ENCODE measurements around the gene C15orf40. TPM values are rescaled to one million over a fixed set of nuclear protein-coding genes. Genes with fewer than 3 reads are reported as not detected.

Gene C15orf40
- 10 to 100 TPM in 2 of 4 donors, 1 to 10 TPM in 2; 6.9 to 20.5 (median 9.4) TPM for total RNA-seq

DNA sequence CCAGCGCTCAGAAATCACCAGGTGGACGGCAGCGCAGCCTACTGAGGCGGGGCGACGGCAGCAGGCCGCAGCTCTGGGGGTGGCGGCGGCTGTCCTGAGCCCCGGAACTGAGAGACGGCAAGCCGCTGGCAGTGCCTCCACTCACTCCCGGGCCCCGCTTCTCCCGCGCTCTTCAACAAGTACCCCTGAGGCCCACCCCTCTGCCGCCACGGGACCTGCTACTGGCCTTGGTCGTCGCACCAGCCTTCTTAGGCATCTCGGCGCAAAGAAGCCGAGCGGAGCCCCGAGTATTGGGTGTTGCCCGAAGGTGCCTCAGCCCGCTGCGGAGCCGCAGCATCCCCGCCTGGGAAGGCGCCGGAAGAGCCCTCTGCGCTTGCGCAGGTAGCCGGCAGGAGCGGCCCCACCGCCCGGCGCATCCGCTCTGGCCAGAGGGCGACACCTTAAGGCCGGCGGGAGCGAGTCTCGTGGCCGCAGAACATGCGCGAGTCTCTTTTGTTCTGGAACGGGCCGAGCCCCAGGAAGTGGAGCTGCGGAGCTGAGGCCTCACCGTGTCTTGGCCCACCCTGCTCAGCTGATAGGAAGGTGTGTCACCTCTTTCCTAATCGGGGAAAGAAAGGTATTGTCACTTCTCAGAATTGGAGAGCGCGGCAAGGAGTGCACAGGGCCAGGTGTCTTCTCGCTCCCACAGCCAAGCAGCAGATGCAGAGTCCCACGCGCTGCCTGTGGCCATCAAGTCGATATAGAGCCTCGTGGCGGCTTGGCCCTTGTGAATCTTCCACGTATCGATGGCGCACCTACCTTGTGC is at the start of gene C15orf40:
Gene C15orf40, minus strand, starts transcription at position 369 of the 805 bp plus-strand sequence. Its CDS starts 32 bp downstream, at position 337.
- TF ChIP-seq EP300 (IDR thresholded peaks at IDR 0.05) = no peak
- peak; percentile 74 for TF ChIP-seq POLR2AphosphoS5 (IDR thresholded peaks at IDR 0.05)
- TF ChIP-seq, protein P1, sequence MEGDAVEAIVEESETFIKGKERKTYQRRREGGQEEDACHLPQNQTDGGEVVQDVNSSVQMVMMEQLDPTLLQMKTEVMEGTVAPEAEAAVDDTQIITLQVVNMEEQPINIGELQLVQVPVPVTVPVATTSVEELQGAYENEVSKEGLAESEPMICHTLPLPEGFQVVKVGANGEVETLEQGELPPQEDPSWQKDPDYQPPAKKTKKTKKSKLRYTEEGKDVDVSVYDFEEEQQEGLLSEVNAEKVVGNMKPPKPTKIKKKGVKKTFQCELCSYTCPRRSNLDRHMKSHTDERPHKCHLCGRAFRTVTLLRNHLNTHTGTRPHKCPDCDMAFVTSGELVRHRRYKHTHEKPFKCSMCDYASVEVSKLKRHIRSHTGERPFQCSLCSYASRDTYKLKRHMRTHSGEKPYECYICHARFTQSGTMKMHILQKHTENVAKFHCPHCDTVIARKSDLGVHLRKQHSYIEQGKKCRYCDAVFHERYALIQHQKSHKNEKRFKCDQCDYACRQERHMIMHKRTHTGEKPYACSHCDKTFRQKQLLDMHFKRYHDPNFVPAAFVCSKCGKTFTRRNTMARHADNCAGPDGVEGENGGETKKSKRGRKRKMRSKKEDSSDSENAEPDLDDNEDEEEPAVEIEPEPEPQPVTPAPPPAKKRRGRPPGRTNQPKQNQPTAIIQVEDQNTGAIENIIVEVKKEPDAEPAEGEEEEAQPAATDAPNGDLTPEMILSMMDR (IDR thresholded peaks at IDR 0.05) = peak; percentile 14 to 86 (median 71)
- peak; percentile 69 to 77 for TF ChIP-seq POLR2A (IDR thresholded peaks at IDR 0.05)
- Histone ChIP-seq H3K9me3 (no peaks in the 10 kb centered on the region), H3K4me3 (peak within 1 kb of the TSS; percentile 82 to 94), H3K27me3 (no peaks in the 10 kb centered on the region), H3K27ac (peak within 1 kb of the TSS; percentile 23 to 89 (median 87)), H3K4me1 (peaks cover 5 to 35% (median 15%) of the 10 kb centered on the region in 3 donors), H3K36me3 (peaks cover 0 to 43% of the 10 kb centered on the region in 2 donors)
- WGBS, 2 donors (ENCODE audit: low coverage in 1 of 2) = 0% methylated on average over 6 to 7 of the region's 64 CpGs
- peak; percentile 98 for ATAC-seq

DNA sequence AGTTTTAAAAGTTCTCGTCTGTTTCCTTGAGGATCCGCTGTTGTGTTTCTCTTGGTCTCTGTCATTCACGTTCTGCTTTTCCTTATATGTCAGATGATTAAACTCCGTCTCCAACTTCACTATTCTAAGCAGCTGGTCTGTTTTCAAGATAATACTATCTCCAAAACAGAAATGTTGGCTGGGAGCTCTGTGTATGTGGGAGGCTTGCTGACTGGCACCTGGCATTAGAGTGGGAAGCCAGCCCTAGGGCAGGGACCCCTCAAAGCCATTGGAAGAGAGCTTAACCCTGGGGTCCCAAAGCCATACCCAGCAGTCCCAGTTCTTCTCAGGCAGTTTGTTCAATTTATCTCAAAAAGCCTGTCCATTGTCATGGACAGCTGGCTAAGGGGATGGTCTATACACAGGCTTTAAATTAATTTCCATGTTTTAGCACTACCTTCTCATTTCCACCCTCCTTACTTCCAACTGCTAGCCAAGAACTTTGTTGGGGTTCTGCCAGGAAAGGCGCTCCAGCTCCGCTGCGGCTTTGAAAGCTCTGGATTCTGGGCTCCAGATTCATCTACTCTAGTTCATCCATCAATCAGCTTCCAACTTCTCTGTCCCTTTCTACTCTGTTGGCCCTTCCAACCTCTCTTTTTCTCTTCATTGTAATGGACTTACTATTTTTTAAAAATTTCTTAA is 46.4 kb upstream of the C15orf40 start:
- Histone ChIP-seq H3K27me3 (no peaks in the 10 kb centered on the region), H3K36me3 (peaks cover 6 to 26% of the 10 kb centered on the region in 2 donors), H3K4me1 (peaks cover 17 to 66% (median 20%) of the 10 kb centered on the region in 3 donors), H3K4me3 (no peak overlapping the region), H3K9me3 (no peaks in the 10 kb centered on the region), H3K27ac (no peak overlapping the region)
- no peak for ATAC-seq
- 21 to 29% methylated on average over 7 of the region's 7 CpGs for WGBS, 2 donors (ENCODE audit: low coverage in 1 of 2)
- TF ChIP-seq EP300 (IDR thresholded peaks at IDR 0.05) = no peak
- no peak for TF ChIP-seq POLR2A (IDR thresholded peaks at IDR 0.05)
- TF ChIP-seq, protein P1 (IDR thresholded peaks at IDR 0.05) = no peak

DNA sequence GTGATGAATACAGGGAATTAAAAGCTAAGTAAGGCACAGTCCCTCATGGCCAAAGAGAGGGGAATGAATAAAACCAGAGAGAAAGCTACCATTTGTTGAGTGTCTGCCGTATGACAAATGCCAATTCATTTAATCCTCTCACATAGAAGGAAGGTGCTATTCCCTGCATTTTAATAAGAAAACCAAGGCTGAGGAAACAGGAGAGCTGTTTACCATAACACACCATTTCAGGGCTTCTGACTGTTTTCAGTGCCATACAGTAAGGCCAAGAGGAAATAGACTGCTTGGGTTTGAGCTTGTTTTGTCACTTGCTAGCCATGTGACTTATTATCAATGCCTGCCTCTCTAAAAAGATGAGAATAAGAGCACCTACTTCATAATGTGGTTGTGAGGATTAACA is 45.6 kb upstream of the C15orf40 start:
- Histone ChIP-seq H3K27me3 (no peaks in the 10 kb centered on the region), H3K36me3 (peaks cover 6 to 28% of the 10 kb centered on the region in 2 donors), H3K4me3 (no peak overlapping the region), H3K9me3 (no peaks in the 10 kb centered on the region), H3K27ac (no peak overlapping the region), H3K4me1 (peaks cover 11 to 60% (median 18%) of the 10 kb centered on the region in 3 donors)
- no peak for ATAC-seq
- TF ChIP-seq, protein P1 (IDR thresholded peaks at IDR 0.05) = no peak
- TF ChIP-seq POLR2A (IDR thresholded peaks at IDR 0.05) = no peak
- no peak for TF ChIP-seq POLR2AphosphoS5 (IDR thresholded peaks at IDR 0.05)
- 17 to 67% methylated on average over 1 of the region's 1 CpG for WGBS, 2 donors (ENCODE audit: low coverage in 1 of 2)

DNA sequence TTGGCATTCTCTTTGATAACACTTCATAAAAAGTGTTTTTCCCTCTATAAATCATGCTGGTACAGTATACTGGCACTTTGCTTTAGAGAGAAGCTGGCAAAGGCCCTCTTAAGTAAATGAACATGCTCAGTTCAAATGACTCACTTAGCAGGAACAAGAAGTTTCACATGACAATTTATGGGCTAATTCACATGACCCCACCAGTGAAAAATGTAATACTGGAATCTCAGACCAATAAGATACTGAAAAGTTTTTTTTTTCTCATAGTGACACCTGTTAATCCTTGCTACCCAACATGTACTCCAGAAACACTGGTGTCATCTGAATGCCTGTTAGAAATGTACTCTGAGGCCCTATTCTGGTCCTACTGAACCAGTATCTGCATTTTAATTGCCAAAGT is 41.7 kb upstream of the C15orf40 start:
- H3K36me3 ChIP-seq = peaks cover 6 to 41% of the 10 kb centered on the region in 2 donors

DNA sequence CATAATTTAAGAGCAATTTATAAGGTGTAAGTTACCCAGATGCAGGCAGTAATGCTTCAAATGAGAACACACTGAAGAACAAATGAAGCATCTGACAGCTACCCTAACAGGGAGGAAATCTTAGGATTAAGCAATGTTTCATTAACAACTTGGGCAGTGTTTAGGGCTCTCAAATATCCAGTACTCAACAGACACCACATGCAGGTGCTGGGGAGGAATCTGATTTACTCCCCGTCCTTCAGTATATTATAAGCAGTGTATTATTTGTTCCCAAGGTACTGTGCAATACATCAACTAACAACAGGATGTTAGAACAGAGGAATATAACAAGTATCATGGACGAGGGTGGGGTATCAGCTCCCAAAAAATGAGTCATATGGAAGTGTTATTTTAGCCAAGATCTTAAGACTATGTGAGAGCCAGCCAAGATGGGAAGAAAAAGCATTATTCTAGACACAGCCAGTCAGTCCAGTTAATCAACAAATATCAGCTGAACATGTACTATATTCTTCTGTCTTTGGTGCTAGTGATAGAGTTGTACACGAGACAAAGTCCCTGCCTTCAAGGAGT is 35.2 kb upstream of the C15orf40 start:
- Histone ChIP-seq H3K9me3 (no peaks in the 10 kb centered on the region), H3K36me3 (peaks cover 0 to 41% of the 10 kb centered on the region in 2 donors), H3K4me3 (no peak overlapping the region), H3K4me1 (peaks cover 0 to 23% (median 0%) of the 10 kb centered on the region in 3 donors), H3K27me3 (no peaks in the 10 kb centered on the region), H3K27ac (peak overlapping the region in 3 of 4 donors; percentile 8 to 56 (median 52))
- ATAC-seq = peak; percentile 50
- no peak for TF ChIP-seq POLR2AphosphoS5 (IDR thresholded peaks at IDR 0.05)
- no peak for TF ChIP-seq EP300 (IDR thresholded peaks at IDR 0.05)
- TF ChIP-seq, protein P1 (IDR thresholded peaks at IDR 0.05) = no peak
- TF ChIP-seq POLR2A (IDR thresholded peaks at IDR 0.05) = no peak
- 19 to 26% methylated on average over 2 to 3 of the region's 3 CpGs for WGBS, 2 donors (ENCODE audit: low coverage in 1 of 2)

More for the DNA sequence above, 41.7 kb upstream of the C15orf40 start:
- H3K9me3 ChIP-seq = no peaks in the 10 kb centered on the region
- no peak for TF ChIP-seq EP300 (IDR thresholded peaks at IDR 0.05)
- TF ChIP-seq POLR2A (IDR thresholded peaks at IDR 0.05) = no peak
- TF ChIP-seq POLR2AphosphoS5 (IDR thresholded peaks at IDR 0.05) = peak; percentile 68
- H3K27ac ChIP-seq = peak overlapping the region in 2 of 4 donors; percentile 28 to 36
- no peak overlapping the region for H3K4me3 ChIP-seq
- H3K4me1 ChIP-seq = peaks cover 11 to 30% (median 11%) of the 10 kb centered on the region in 3 donors
- peak; percentile 58 for ATAC-seq
- no peaks in the 10 kb centered on the region for H3K27me3 ChIP-seq

Measured in gastroesophageal sphincter (tissue), 4 donors.